IPS DF 6.9 (cell line): Measurements from ENCODE around the gene SIX5.
"Not testable (repeated sequence)": the region's sequence is repeated elsewhere in the genome, so short reads cannot be mapped to it uniquely, and the experiment has no call there.

Experiments used
- DNase-seq: peaks from one replicate; pipeline ENCODE4 v3.0.0-alpha.2; 2013; ENCODE audit warnings: low read depth, low spot score
- H3K27ac ChIP-seq: one replicate; pipeline ENCODE4 v1.5.1; 2013; ENCODE audit warnings: low read length, control low read depth
- H3K27me3 ChIP-seq: 2 replicates; pipeline ENCODE4 v1.6.1; 2013; ENCODE audit warnings: mild to moderate bottlenecking, low read length; ENCODE audit not compliant: control insufficient read depth, insufficient read depth
- H3K36me3 ChIP-seq: 2 replicates; pipeline ENCODE4 v1.6.1; 2013; ENCODE audit warnings: low read length; ENCODE audit not compliant: control insufficient read depth, insufficient read depth
- H3K4me1 ChIP-seq: 2 replicates; pipeline ENCODE4 v1.6.1; 2013; ENCODE audit warnings: low read length; ENCODE audit not compliant: control insufficient read depth, insufficient read depth
- H3K4me3 ChIP-seq: 2 replicates; pipeline ENCODE4 v1.5.1; 2013; ENCODE audit warnings: mild to moderate bottlenecking, low read length
- H3K9me3 ChIP-seq: 2 replicates; pipeline ENCODE4 v1.6.1; 2013; ENCODE audit warnings: low read length, inconsistent platforms; ENCODE audit not compliant: control insufficient read depth, insufficient read depth
- WGBS: extraction: QIAGEN DNeasy Blood & Tissue Kit; methylation state at CpG from one replicate; pipeline ENCODE4 v1.1.7; 2013; ENCODE audit warnings: mixed read lengths, missing lambda C conversion rate; ENCODE audit not compliant: insufficient read length, insufficient coverage; 5-methylcytosine and 5-hydroxymethylcytosine counted together

The SIX5 gene

GRCh38 chr19:45757695-45758094 lies 11.4 kb downstream of the SIX5 start:
- no peak for DNase-seq
- no CpG with 5 or more reads among the region's 9 CpGs for WGBS

GRCh38 chr19:45754323-45754722 lies 14.7 kb downstream of the SIX5 start:
- H3K4me1 ChIP-seq: no peaks in the 10 kb centered on the region
- WGBS: no CpG with 5 or more reads among the region's 8 CpGs
- no peak for DNase-seq
- no peaks in the 10 kb centered on the region for H3K9me3 ChIP-seq
- no peak overlapping the region for H3K27ac ChIP-seq
- H3K27me3 ChIP-seq: no peaks in the 10 kb centered on the region
- H3K4me3 ChIP-seq: no peak overlapping the region
- no peaks in the 10 kb centered on the region for H3K36me3 ChIP-seq

More at GRCh38 chr19:45757695-45758094, 11.4 kb downstream of the SIX5 start:
- H3K4me3 ChIP-seq: no peak overlapping the region
- H3K4me1 ChIP-seq: no peaks in the 10 kb centered on the region; the same call in 1 of the 2 replicates
- H3K36me3 ChIP-seq: no peaks in the 10 kb centered on the region
- H3K27me3 ChIP-seq: no peaks in the 10 kb centered on the region
- H3K9me3 ChIP-seq: no peaks in the 10 kb centered on the region
- no peak overlapping the region for H3K27ac ChIP-seq

GRCh38 chr19:45753548-45753947 lies 15.5 kb downstream of the SIX5 start:
- WGBS: no CpG with 5 or more reads among the region's 6 CpGs
- Histone ChIP-seq H3K27me3 (no peaks in the 10 kb centered on the region), H3K9me3 (no peaks in the 10 kb centered on the region), H3K36me3 (no peaks in the 10 kb centered on the region), H3K4me3 (no peak overlapping the region), H3K27ac (no peak overlapping the region), H3K4me1 (no peaks in the 10 kb centered on the region)
- no peak for DNase-seq

GRCh38 chr19:45752639-45753038 lies 16.4 kb downstream of the SIX5 start:
- DNase-seq: no peak
- Histone ChIP-seq H3K9me3 (no peaks in the 10 kb centered on the region), H3K27ac (no peak overlapping the region), H3K36me3 (no peaks in the 10 kb centered on the region), H3K27me3 (no peaks in the 10 kb centered on the region), H3K4me1 (no peaks in the 10 kb centered on the region), H3K4me3 (no peak overlapping the region)
- no CpG with 5 or more reads among the region's 12 CpGs for WGBS

GRCh38 chr19:45751483-45751882 lies 17.6 kb downstream of the SIX5 start:
- no CpG with 5 or more reads among the region's 10 CpGs for WGBS
- not testable (repeated sequence) for H3K27ac ChIP-seq, H3K9me3 ChIP-seq, DNase-seq, H3K4me1 ChIP-seq, H3K27me3 ChIP-seq, H3K4me3 ChIP-seq, H3K36me3 ChIP-seq

GRCh38 chr19:45747513-45747912 lies 21.5 kb downstream of the SIX5 start:
- H3K36me3 ChIP-seq: no peaks in the 10 kb centered on the region
- DNase-seq: no peak
- no peaks in the 10 kb centered on the region for H3K9me3 ChIP-seq
- H3K27ac ChIP-seq: no peak overlapping the region
- no CpG with 5 or more reads among the region's 5 CpGs for WGBS
- no peaks in the 10 kb centered on the region for H3K4me1 ChIP-seq
- H3K4me3 ChIP-seq: no peak overlapping the region
- no peaks in the 10 kb centered on the region for H3K27me3 ChIP-seq

GRCh38 chr19:45746866-45747265 lies 22.2 kb downstream of the SIX5 start:
- no peak for DNase-seq

GRCh38 chr19:45745606-45746005 lies 23.4 kb downstream of the SIX5 start:
- DNase-seq: no peak
- H3K4me3 ChIP-seq: no peak overlapping the region
- H3K9me3 ChIP-seq: no peaks in the 10 kb centered on the region
- H3K4me1 ChIP-seq: no peaks in the 10 kb centered on the region
- no peaks in the 10 kb centered on the region for H3K27me3 ChIP-seq
- no peak overlapping the region for H3K27ac ChIP-seq
- H3K36me3 ChIP-seq: no peaks in the 10 kb centered on the region
- WGBS: no CpG with 5 or more reads among the region's 6 CpGs

More at GRCh38 chr19:45746866-45747265, 22.2 kb downstream of the SIX5 start:
- Histone ChIP-seq H3K4me1 (no peaks in the 10 kb centered on the region), H3K9me3 (no peaks in the 10 kb centered on the region), H3K4me3 (no peak overlapping the region), H3K27me3 (no peaks in the 10 kb centered on the region), H3K27ac (no peak overlapping the region), H3K36me3 (no peaks in the 10 kb centered on the region)
- no CpG with 5 or more reads among the region's 5 CpGs for WGBS

GRCh38 chr19:45742969-45743368 lies 26.1 kb downstream of the SIX5 start:
- Histone ChIP-seq H3K4me1 (0 out of 2 replicates have a peak, but pooled peaks cover 2% of the 10 kb centered on the region), H3K9me3 (no peaks in the 10 kb centered on the region), H3K27ac (no peak overlapping the region), H3K36me3 (no peaks in the 10 kb centered on the region), H3K4me3 (no peak overlapping the region), H3K27me3 (no peaks in the 10 kb centered on the region)
- WGBS: no CpG with 5 or more reads among the region's 4 CpGs
- no peak for DNase-seq

GRCh38 chr19:45739498-45740439 lies 29.3 kb downstream of the SIX5 start:
- no peak for DNase-seq
- no peaks in the 10 kb centered on the region for H3K27me3 ChIP-seq
- 0 out of 2 replicates have a peak, but pooled peaks cover 2% of the 10 kb centered on the region for H3K4me1 ChIP-seq
- no CpG with 5 or more reads among the region's 10 CpGs for WGBS
- no peak overlapping the region for H3K27ac ChIP-seq
- no peak overlapping the region for H3K4me3 ChIP-seq
- H3K9me3 ChIP-seq: no peaks in the 10 kb centered on the region
- no peaks in the 10 kb centered on the region for H3K36me3 ChIP-seq
